Heart left ventricle (tissue), 16 donors: ENCODE data around the gene GABBR2. TPM values are rescaled to one million over a fixed set of nuclear protein-coding genes. Genes with fewer than 3 reads are reported as not detected.

ENCODE experiments used
- ATAC-seq, 4 donors: fragments of 200-7000 bp; cut with Tn5 transposase; one replicate each; pipeline ENCODE4 v1.9.1; 2020 to 2022; ENCODE audit warnings: moderate library complexity in 4 of 4, mild to moderate bottlenecking in 3 of 4, moderate number of reproducible peaks in 1 of 4
- DNase-seq, 5 donors: peaks; one replicate each; pipeline ENCODE4 v3.0.0-alpha.2; 2020
- H3K27ac ChIP-seq, 12 donors: fragments of 200-600 bp; sonication (generic) in 4 of 12; one replicate each; pipeline versions ENCODE4 v1.5.0 to v1.8.0; 2016 to 2022; ENCODE audit warnings: mild to moderate bottlenecking in 2 of 12
- H3K27me3 ChIP-seq, 9 donors: fragments of 200-600 bp; sonication (generic) in 2 of 9; one replicate each; pipeline versions ENCODE4 v1.5.1 to v1.8.0; 2016 to 2022; ENCODE audit warnings: mild to moderate bottlenecking in 3 of 9
- H3K36me3 ChIP-seq, 9 donors: fragments of 200-600 bp; sonication (generic) in 2 of 9; one replicate each; pipeline versions ENCODE4 v1.5.0 to v1.8.0; 2018 to 2022; ENCODE audit warnings: mild to moderate bottlenecking in 2 of 9
- H3K4me1 ChIP-seq, 12 donors: fragments of 200-600 bp; sonication (generic) in 4 of 12; one replicate each; pipeline versions ENCODE4 v1.5.0 to v1.8.0; 2016 to 2022; ENCODE audit warnings: mild to moderate bottlenecking in 3 of 12
- H3K4me3 ChIP-seq, 12 donors: fragments of 200-600 bp; sonication (generic) in 4 of 12; one replicate each; pipeline versions ENCODE4 v1.5.0 to v1.8.0; 2017 to 2022; ENCODE audit warnings: mild to moderate bottlenecking in 9 of 12, moderate library complexity in 4 of 12
- H3K9me3 ChIP-seq, 12 donors: fragments of 200-600 bp; sonication (generic) in 4 of 12; one replicate each; pipeline versions ENCODE4 v1.5.0 to v1.8.0; 2016 to 2022; ENCODE audit warnings: mild to moderate bottlenecking in 1 of 12
- POLR2A ChIP-seq, 2 donors: fragments of 450-650 bp; IDR thresholded peaks; one replicate each; pipeline ENCODE4 v1.6.1; 2017; ENCODE audit warnings: antibody characterized with exemption in 2 of 2, mild to moderate bottlenecking in 2 of 2, moderate library complexity in 2 of 2
- WGBS, 4 donors: extraction: QIAGEN DNeasy Blood & Tissue Kit in 2 of 4; methylation state at CpG; one replicate each; pipeline versions ENCODE4 v1.1.5 to v1.1.7; 2013 to 2018; 5-methylcytosine and 5-hydroxymethylcytosine counted together
- intact Hi-C, 10 donors: fragments of 100-400 bp; cut with DNase I; formaldehyde crosslinking; loops; one replicate each; pipeline versions ENCODE4 v1.11.1 to v1.14.2; 2022
- polyA plus RNA-seq, 2 donors: library from polyadenylated mRNA; stranded (reverse); fragments of 200-250 nt; gene quantifications; one replicate each; pipeline ENCODE4 v1.2.3, GENCODE V29; 2013
- total RNA-seq, 9 donors: library from RNA; depleted of rRNA in 2 of 9; stranded (reverse); fragments of >200 nt in 2 of 9; fragmentation: NEBNext Ultra II Directional in 3 of 9; extraction: Animal tissue kit (Norgen Biotek cat#: 25700) in 3 of 9; gene quantifications; one replicate each; pipeline versions ENCODE4 v1.1.0 to v1.2.4, GENCODE V29; 2016 to 2023
- TF ChIP-seq, protein P1 (sequence below), 12 donors: fragments of 200-600 bp; sonication (generic) in 4 of 12; IDR thresholded peaks; one replicate each; pipeline versions ENCODE4 v1.5.0 to v1.8.0; 2018 to 2022; ENCODE audit warnings: antibody characterized with exemption in 12 of 12, mild to moderate bottlenecking in 5 of 12
- donor health status: ischemic (EF 13 %, LVEDD 7.1; RV severe dilation, severe dysfunction).
- donor health status: healthy with polysubstance abuse.
- donor health status: DM: no; HTN: yes; CAD: no.
- donor health status: DM: no; HTN: no; CAD: no.
- donor health status: ischemic (EF 25% LVEDD 6.9; RV normal size, moderate dysfunction).
- donor health status: ischemic (EF 25% LVEDD 5.7; RV mildly dilated, moderate dysfunction).
- donor health status: healthy.
- donor health status: DM: yes; HTN: yes; CAD: no.
- donor health status: ischemic (EF 35%, LVEDD 5.7; RV mildly dilated, moderate dysfunction).
- donor health status: nonischemic (EF 11% LVEDD 7.7; RV severe dilation, severe dysfunction).
- donor health status: DM: yes; HTN: yes; CAD: no.
- donor health status: PGD.
- donor health status: ischemic (EF 29% LVEDD 5.4; RV normal size, mild dysfunction).
- donor health status: nonischemic (EF 23%, LVEDD 6.1; RV moderate dilation, normal function).

Gene GABBR2
- total and polyA plus RNA-seq, 11 donors = 0.11 to 3.4 (median 0.58) TPM

DNA sequence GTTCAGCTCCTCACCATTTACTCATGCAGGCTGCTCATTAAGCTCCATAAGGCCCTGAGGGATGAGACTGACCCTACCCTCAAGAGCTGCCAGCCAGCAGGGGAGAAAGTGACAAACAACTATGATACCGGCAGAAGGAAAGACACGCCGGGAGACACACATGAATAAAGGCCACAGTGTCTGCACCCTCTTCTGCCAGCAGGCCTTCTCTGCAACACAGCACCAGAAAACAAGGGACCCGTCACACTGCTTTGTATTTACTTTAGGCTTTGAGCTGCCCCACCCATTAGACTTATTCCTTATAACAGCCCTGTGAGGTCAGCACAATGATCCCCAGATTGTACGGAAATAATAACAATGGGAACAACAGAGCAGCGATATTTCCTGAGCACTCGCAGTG lies 7.2 kb downstream of the GABBR2 start:
- no peak overlapping the region for H3K4me3 ChIP-seq
- DNase-seq (no peak), ATAC-seq (no peak)
- peaks cover 3 to 76% (median 31%) of the 10 kb centered on the region in 9 donors for H3K27me3 ChIP-seq
- 56 to 76% (median 66%) methylated on average over 7 of the region's 7 CpGs for WGBS, 4 donors
- H3K27ac ChIP-seq = no peak overlapping the region
- H3K4me1 ChIP-seq = peaks cover 0 to under 1% (median 0%) of the 10 kb centered on the region in 12 donors
- no peak for TF ChIP-seq POLR2A (IDR thresholded peaks at IDR 0.05)
- TF ChIP-seq, protein P1, sequence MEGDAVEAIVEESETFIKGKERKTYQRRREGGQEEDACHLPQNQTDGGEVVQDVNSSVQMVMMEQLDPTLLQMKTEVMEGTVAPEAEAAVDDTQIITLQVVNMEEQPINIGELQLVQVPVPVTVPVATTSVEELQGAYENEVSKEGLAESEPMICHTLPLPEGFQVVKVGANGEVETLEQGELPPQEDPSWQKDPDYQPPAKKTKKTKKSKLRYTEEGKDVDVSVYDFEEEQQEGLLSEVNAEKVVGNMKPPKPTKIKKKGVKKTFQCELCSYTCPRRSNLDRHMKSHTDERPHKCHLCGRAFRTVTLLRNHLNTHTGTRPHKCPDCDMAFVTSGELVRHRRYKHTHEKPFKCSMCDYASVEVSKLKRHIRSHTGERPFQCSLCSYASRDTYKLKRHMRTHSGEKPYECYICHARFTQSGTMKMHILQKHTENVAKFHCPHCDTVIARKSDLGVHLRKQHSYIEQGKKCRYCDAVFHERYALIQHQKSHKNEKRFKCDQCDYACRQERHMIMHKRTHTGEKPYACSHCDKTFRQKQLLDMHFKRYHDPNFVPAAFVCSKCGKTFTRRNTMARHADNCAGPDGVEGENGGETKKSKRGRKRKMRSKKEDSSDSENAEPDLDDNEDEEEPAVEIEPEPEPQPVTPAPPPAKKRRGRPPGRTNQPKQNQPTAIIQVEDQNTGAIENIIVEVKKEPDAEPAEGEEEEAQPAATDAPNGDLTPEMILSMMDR (IDR thresholded peaks at IDR 0.05) = no peak
- H3K9me3 ChIP-seq = no peaks in the 10 kb centered on the region
- no peaks in the 10 kb centered on the region for H3K36me3 ChIP-seq
- intact Hi-C loops = loop anchor here in 2 of 10 donors (5.0 to 10.0 kb wide), 2 partner anchors 384 to 387 kb away; no protein-coding TSS in a partner anchor

DNA sequence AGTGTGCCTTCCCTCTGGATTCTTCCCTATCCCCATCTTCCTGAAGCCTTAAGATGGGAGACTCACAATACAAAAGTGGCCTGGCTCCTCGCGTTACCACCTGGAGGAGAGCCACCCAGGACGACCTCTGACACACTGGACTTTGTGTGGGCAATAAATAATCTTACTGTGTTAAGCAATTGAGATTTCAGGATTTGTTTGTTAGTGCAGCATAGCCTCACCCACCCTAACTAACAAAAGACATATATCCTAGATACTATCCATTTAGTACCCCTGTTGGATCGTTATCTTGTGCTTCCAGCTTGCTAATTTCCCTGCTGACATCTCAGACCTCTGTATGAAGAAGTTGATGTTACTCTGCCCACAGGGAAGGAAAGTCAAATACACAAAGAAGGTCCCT lies 7.9 kb downstream of the GABBR2 start:
- no peak for ATAC-seq
- H3K36me3 ChIP-seq = no peaks in the 10 kb centered on the region
- no peak for DNase-seq
- WGBS, 4 donors = 48 to 59% (median 54%) methylated on average over 4 of the region's 4 CpGs
- no peaks in the 10 kb centered on the region for H3K9me3 ChIP-seq
- H3K27ac ChIP-seq = no peak overlapping the region
- H3K4me3 ChIP-seq = no peak overlapping the region
- intact Hi-C loops = loop anchor here in 2 of 10 donors (5.0 to 10.0 kb wide), 2 partner anchors 384 to 386 kb away; no protein-coding TSS in a partner anchor
- no peak for TF ChIP-seq POLR2A (IDR thresholded peaks at IDR 0.05)
- TF ChIP-seq, protein P1 (IDR thresholded peaks at IDR 0.05) = no peak
- H3K4me1 ChIP-seq = no peaks in the 10 kb centered on the region
- peaks cover 3 to 76% (median 27%) of the 10 kb centered on the region in 9 donors for H3K27me3 ChIP-seq

DNA sequence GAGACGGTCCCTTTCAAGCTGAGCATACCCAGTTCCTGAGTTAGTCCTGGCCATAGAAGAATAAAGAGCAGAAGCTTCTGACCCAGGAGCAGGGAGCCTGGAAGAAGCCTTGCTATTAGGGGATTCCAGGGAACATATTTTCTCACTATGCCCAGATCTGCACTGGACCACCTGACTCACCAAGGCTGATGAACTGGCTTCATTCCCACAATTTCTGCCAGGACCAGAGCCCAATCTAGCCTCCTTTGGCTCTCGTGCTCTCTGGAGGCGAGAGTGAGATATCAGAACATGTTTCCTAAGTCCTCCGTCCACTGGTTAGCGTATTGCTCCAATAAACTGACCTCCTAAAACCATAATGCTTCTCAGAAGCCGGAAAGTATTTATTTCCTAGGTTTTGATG lies 9.9 kb downstream of the GABBR2 start:
- H3K27me3 ChIP-seq = peaks cover 0 to 63% (median 11%) of the 10 kb centered on the region in 9 donors
- 64 to 75% (median 70%) methylated on average over 6 of the region's 6 CpGs for WGBS, 4 donors

DNA sequence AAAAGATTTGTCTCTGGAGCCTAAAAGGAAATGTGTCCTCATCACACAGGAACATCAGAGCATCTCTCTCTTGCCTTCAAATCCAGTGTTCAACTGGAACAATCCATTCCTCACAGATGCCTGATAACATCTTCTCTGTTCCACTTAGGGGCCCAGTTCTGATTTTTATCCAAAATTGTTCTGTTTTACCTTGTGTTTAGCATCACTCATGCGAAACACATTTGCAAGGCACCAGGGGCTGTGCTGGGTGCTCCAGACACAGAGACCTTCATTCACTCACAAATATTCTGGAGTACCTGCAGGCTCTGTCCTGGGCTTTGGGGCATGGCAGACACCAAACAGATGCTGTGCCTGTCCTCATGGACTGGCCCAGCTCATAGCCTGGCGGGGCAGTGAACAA lies 13.8 kb downstream of the GABBR2 start:
- no peak for DNase-seq
- H3K4me3 ChIP-seq = no peak overlapping the region
- TF ChIP-seq POLR2A (IDR thresholded peaks at IDR 0.05) = no peak
- TF ChIP-seq, protein P1 (IDR thresholded peaks at IDR 0.05) = no peak
- no peak overlapping the region for H3K27ac ChIP-seq
- WGBS, 4 donors = 84 to 89% (median 87%) methylated on average over 2 of the region's 2 CpGs
- no peaks in the 10 kb centered on the region for H3K9me3 ChIP-seq
- intact Hi-C loops = no loop called here
- no peak for ATAC-seq
- H3K36me3 ChIP-seq = no peaks in the 10 kb centered on the region
- H3K27me3 ChIP-seq = peaks cover 0 to 26% (median 0%) of the 10 kb centered on the region in 9 donors
- no peaks in the 10 kb centered on the region for H3K4me1 ChIP-seq

More for the DNA sequence above, 9.9 kb downstream of the GABBR2 start:
- H3K36me3 ChIP-seq = no peaks in the 10 kb centered on the region
- TF ChIP-seq, protein P1 (IDR thresholded peaks at IDR 0.05) = no peak
- no peak for TF ChIP-seq POLR2A (IDR thresholded peaks at IDR 0.05)
- intact Hi-C loops = no loop called here
- no peak overlapping the region for H3K4me3 ChIP-seq
- H3K9me3 ChIP-seq = no peaks in the 10 kb centered on the region
- no peak overlapping the region for H3K27ac ChIP-seq
- DNase-seq (no peak), ATAC-seq (no peak)
- H3K4me1 ChIP-seq = no peaks in the 10 kb centered on the region
